GM12873 (cell line): ENCODE measurements around the gene CELA1.

Source experiments
- CTCF ChIP-seq: IDR thresholded peaks from 2 replicates; pipeline ENCODE4 v1.5.1; 2012; ENCODE audit warnings: low read depth, mild to moderate bottlenecking, moderate library complexity, low read length, control low read depth; ENCODE audit not compliant: insufficient read depth; ENCODE audit errors: missing control alignments

CELA1 gene

GRCh38 chr12:51372021-51372420, 25.5 kb upstream of the CELA1 start:
- TF ChIP-seq CTCF = no peak

DNA sequence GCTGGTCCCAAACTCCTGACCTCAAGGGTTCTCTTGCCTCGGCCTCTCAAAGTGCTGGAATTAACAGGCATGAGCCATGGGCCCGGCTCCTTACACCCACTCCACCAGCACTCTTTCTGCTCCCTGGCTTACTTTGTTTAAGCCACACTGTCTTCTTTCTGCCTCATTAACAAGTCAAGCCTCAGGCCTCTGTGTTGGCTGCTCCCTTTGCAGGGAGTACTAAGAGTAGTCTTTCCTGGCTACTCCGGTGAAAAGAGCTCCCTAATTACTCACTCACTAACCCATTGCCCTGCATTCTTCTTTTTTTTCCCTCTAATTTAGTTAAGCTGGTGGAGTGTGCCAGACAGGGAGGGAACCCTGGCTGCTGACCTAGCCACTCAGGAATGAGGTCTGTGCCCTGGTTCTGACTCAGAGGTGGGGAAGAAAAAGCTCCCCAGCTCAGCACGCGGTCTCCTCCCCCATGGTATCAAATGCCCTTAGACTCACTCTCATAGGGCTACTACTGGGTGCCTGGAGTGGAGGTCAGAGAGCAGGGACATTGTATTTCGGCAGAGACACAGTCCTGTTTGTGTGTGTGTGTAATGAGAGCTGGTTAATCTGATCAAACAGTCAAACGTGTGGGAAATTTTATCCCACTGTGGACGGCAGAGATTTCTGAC, 24.9 kb upstream of the CELA1 start:
- TF ChIP-seq CTCF = no peak

DNA sequence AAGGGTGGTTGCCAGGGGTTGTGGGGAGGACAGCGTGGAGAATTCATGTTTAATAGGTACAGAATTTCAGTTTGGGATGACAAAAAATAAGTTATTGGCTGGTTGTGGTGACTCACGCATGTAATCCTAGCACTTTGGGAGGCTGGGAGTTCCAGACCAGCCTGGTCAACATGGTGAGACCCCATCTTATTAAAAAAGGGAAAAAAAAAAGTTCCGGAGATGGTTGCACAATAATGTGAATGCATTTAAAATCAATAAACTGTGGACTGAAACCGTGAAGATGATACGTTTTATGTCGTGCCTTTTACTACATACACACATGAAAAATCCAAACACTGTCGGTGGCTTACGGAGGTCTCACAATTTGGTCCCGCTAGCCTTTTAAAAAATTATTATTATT, 24.2 kb upstream of the CELA1 start:
- no peak for TF ChIP-seq CTCF

DNA sequence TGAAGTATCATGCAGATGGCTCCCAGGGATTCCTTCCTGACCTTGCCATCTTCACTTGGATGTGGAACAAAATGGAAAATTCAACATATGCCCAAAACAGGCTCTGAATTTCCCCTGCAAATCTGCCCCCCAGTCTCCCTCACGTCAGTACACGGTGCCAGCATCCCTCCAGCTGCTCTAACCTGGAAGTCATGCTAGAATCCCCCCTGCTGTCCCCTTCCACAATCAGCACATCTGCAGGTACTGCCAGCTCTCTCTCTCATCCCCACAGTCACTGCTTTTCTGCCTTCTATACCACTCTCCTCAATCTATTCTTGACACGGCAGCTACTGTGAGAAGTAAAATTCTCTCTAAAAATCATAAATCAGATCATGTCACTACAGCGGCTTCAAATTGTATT, 23.1 kb upstream of the CELA1 start:
- TF ChIP-seq CTCF = no peak

DNA sequence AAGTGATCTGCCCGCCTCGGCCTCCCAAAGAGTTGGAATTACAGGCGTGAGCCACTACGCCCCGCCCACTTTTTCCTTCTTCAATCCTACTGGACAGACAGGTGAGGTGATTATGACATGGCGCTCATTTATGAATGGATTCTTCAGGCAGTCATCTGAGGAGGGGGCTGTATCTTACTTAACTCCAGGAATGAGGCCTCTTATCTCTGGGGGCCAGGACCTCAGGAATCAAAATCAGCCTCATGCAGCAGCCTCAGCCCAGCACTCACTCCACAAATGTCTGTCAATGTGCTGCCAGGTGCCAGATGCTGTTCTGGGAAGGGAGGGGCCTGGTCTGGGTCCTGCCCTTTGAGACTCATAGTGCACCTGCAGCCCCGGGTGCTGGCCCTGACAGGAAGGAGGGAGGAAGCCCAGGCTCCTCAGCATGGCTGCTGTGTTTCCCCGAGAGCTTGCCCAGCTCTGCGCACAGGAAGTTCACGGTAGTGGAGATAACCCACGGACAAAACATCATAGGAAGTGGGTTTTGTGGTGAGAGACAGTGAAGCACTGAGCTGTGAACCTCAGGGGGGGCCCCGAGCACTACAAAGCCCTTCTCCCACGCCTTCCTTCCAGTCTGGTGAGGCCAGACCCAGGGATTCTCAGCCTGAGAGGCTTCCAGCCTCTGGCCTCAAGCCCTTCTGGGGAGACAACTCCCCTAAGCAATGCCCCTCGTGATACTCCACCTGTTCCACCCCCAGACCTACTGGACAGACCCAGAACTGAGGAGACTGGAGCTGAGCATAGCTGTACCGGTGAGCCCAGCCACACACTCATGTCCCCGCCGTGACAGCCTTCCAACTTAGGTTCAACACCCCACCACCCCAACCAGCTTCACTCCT, 22.4 kb upstream of the CELA1 start:
- TF ChIP-seq CTCF = no peak

GRCh38 chr12:51365276-51365675, 18.8 kb upstream of the CELA1 start:
- no peak for TF ChIP-seq CTCF

DNA sequence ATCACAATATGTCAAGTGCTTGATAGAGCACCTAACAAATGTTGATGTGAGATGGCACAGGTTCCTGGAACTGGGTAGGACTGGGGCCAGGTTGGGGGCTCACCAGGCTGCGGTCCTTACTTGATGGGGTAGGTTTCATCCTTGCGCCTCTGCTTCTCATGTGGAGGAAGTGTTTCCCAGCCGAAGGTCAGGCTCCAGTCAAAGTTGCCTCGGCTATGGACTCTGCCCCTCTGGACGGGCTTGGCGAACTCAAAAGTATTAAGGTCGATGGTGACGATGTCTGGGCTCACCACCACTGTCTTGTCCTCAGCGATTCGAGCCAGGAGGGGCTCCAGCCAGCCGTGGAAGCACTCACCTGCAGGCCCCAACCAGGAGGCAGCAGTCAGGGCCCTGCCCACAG, 17.5 kb upstream of the CELA1 start:
- no peak for TF ChIP-seq CTCF
